Measurements from ENCODE around the gene CTXN1.
A peak's percentile ranks its signal among the peaks of the same experiment; 100 is the strongest.
"Not testable (repeated sequence)": the region's sequence is repeated elsewhere in the genome, so short reads cannot be mapped to it uniquely, and the experiment has no call there.

The CTXN1 gene

GRCh38 chr19:7924651-7925170 lies 1.2 kb downstream of the CTXN1 start:
- no peak for FAIRE-seq

GRCh38 chr19:7924241-7924640 lies 1.7 kb downstream of the CTXN1 start:
- FAIRE-seq = no peak

- FAIRE-seq = no peak
Observed at GRCh38 chr19:7923295-7924191, 2.4 kb downstream of the CTXN1 start.

- no peak for FAIRE-seq
Observed at GRCh38 chr19:7922836-7923195, 3.1 kb downstream of the CTXN1 start.

- FAIRE-seq = no peak
Observed at GRCh38 chr19:7921967-7922835, 3.7 kb downstream of the CTXN1 start.

- FAIRE-seq = no peak
Observed at GRCh38 chr19:7921302-7921966, 4.5 kb downstream of the CTXN1 start.

GRCh38 chr19:7920519-7921301 lies 5.2 kb downstream of the CTXN1 start:
- no peak for FAIRE-seq

GRCh38 chr19:7919610-7920518 lies 6.1 kb downstream of the CTXN1 start, which contains the start of gene SNAPC2:
SNAPC2 (plus strand) TSS chr19:7920338; CDS start chr19:7920367, 29 bp downstream.
- peak; percentile 46 for FAIRE-seq

GRCh38 chr19:7918615-7919421 lies 7.1 kb downstream of the CTXN1 start:
- no peak for FAIRE-seq

GRCh38 chr19:7918062-7918614 lies 7.8 kb downstream of the CTXN1 start:
- FAIRE-seq = not testable (repeated sequence)

GRCh38 chr19:7917267-7918061 lies 8.5 kb downstream of the CTXN1 start:
- FAIRE-seq = no peak

GRCh38 chr19:7916955-7917266 lies 9.0 kb downstream of the CTXN1 start:
- no peak for FAIRE-seq

- FAIRE-seq = no peak
Observed at GRCh38 chr19:7916103-7916954, 9.6 kb downstream of the CTXN1 start.

- FAIRE-seq = no peak
Observed at GRCh38 chr19:7915250-7916102, 10.5 kb downstream of the CTXN1 start.

GRCh38 chr19:7914598-7915045 lies 11.3 kb downstream of the CTXN1 start, which contains the start of gene TGFBR3L:
TGFBR3L (plus strand) TSS chr19:7914830.
- FAIRE-seq = no peak

- FAIRE-seq = no peak
Observed at GRCh38 chr19:7914099-7914498, 11.8 kb downstream of the CTXN1 start.

- no peak for FAIRE-seq
Observed at GRCh38 chr19:7913652-7914051, 12.3 kb downstream of the CTXN1 start.
